ENCODE results near the gene ANGPTL7. TPM values are rescaled to one million over a fixed set of nuclear protein-coding genes. Genes with fewer than 3 reads are reported as not detected.

ANGPTL7 gene
- total and polyA plus RNA-seq, 2 of the 8 experiments (the other 6 are each of a cell fraction or from before 2014, with no cell fraction given), result not detected

DNA sequence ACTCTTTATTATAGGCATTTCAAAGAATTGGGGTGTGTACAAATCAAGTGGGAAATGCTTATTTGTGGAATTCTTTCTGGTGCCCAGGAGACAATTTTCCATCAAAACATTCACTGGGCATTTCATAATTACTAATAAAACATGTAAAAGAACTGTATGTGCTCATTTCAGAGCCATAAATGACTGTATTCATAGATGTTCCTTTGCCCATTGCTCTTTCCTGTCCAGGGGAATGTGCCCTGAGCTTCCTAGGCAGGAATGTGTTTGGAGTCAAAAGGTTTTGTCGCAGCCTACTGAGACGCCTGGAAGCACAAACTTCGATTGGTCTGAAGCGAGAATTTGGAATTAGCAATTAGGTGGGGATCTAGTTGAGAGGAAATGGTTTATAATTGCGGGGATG lies 45.8 kb upstream of the ANGPTL7 start:
- no peak overlapping the region for H2BK120ac ChIP-seq (replicated peaks; ENCODE audit: low read depth, low read length)
- H2BK5ac ChIP-seq (ENCODE audit: low read depth, low read length), result no peak overlapping the region
- H4K20me1 ChIP-seq (replicated peaks in 1 of 2; ENCODE audit: control insufficient read depth in 1 of 2, insufficient read depth in 2 of 2, low read length in 2 of 2), result peaks cover 0 to 2% of the 10 kb centered on the region in 2 experiments
- no peak for TF ChIP-seq EP300 (IDR thresholded peaks at IDR 0.05; ENCODE audit: borderline replicate concordance in 1 of 2, low read depth in 2 of 2, low read length in 2 of 2)
- no peak overlapping the region for H4K91ac ChIP-seq (replicated peaks; ENCODE audit: insufficient read length, low read length)
- H3K14ac ChIP-seq (ENCODE audit: insufficient read length), result no peak overlapping the region
- ChIA-PET CTCF (ENCODE audit: partially characterized antibody) (interaction anchor here (0.5 kb wide), 1 partner anchor 75 kb away, joined by 3 read pairs; no protein-coding TSS in a partner anchor), POLR2A (ENCODE audit: partially characterized antibody) (no interaction called here)
- no peak overlapping the region for H3K27ac ChIP-seq (ENCODE audit: low read depth, low read length)
- H2BK12ac ChIP-seq (ENCODE audit: low read depth, low read length), result no peak overlapping the region
- H2BK20ac ChIP-seq (ENCODE audit: low read length), result no peak overlapping the region
- H2BK15ac ChIP-seq (ENCODE audit: low read length), result no peak overlapping the region
- H2AFZ ChIP-seq (ENCODE audit: low read length), result no peak overlapping the region
- H3K4me2 ChIP-seq (ENCODE audit: insufficient read depth in 1 of 2, low read depth in 2 of 2, low read length in 2 of 2), result no peak overlapping the region
- H3K79me2 ChIP-seq (ENCODE audit: control insufficient read depth in 1 of 2, insufficient read depth in 2 of 2, low read length in 2 of 2), result no peaks in the 10 kb centered on the region
- H3K79me1 ChIP-seq (ENCODE audit: low read depth, low read length), result no peaks in the 10 kb centered on the region
- no peak overlapping the region for H3K4ac ChIP-seq (replicated peaks; ENCODE audit: insufficient read length, low read depth, low read length)
- no peak overlapping the region for H2AK5ac ChIP-seq (ENCODE audit: low read depth, low read length)
- no peak overlapping the region for H3K56ac ChIP-seq (replicated peaks; ENCODE audit: insufficient read length, low read depth, low read length)
- no peak overlapping the region for H4K8ac ChIP-seq (ENCODE audit: extremely low read depth, insufficient read depth, low read length)
- H3K23me2 ChIP-seq (ENCODE audit: low read depth, low read length), result no peaks in the 10 kb centered on the region; the same call in 1 of the 2 replicates
- WGBS, 2 experiments (ENCODE audit: extremely low coverage in 1 of 2, insufficient coverage in 1 of 2, insufficient read length in 1 of 2, insufficient replicate concordance in 2 of 2, low coverage in 1 of 2, low lambda C conversion rate in 2 of 2, missing lambda C conversion rate in 1 of 2), result 92 to 100% methylated on average over 1 to 5 of the region's 5 CpGs
- H3K23ac ChIP-seq (ENCODE audit: insufficient read length), result no peak overlapping the region
- no peak overlapping the region for H3K18ac ChIP-seq (ENCODE audit: extremely low read depth, low read length)
- no peak overlapping the region for H3K4me3 ChIP-seq (ENCODE audit: extremely low read depth in 1 of 4, insufficient read depth in 2 of 4, low read depth in 3 of 4, low read length in 4 of 4)
- no peaks in the 10 kb centered on the region for H3K9me3 ChIP-seq (ENCODE audit: insufficient read depth in 2 of 2, low read depth in 1 of 2, low read length in 1 of 2)
- no peak for FAIRE-seq
- H3K9ac ChIP-seq (replicated peaks in 1 of 4; ENCODE audit: extremely low read depth in 1 of 4, low read depth in 3 of 4, low read length in 3 of 4), result no peak overlapping the region
- H3K27me3 ChIP-seq (replicated peaks in 1 of 4; ENCODE audit: control insufficient read depth in 3 of 4, extremely low read depth in 1 of 4, insufficient read depth in 3 of 4, low read length in 3 of 4), result no peaks in the 10 kb centered on the region
- H4K5ac ChIP-seq (ENCODE audit: insufficient read length, low read depth, low read length), result no peak overlapping the region
- peaks cover 16 to 55% (median 40%) of the 10 kb centered on the region in 4 experiments; a peak in 7 of 8 replicates for H3K36me3 ChIP-seq (ENCODE audit: control insufficient read depth in 2 of 4, insufficient read depth in 4 of 4, low read length in 3 of 4)
- DNase-seq (ENCODE audit: low read depth in 1 of 2, low spot score in 2 of 2), result no peak
- H3K4me1 ChIP-seq (replicated peaks in 1 of 4; ENCODE audit: control insufficient read depth in 3 of 4, insufficient read depth in 4 of 4, low read length in 3 of 4), result no peaks in the 10 kb centered on the region

Measured in H1 (cell line).